Stimulated activated CD8-positive, alpha-beta memory T cell treated with anti-CD3 and anti-CD28 coated beads, Interleukin-15, amount 100 ng/mL, for 4 hours (primary cell): ENCODE results near the gene NR2C2.
A peak's percentile ranks its signal among the peaks of the same experiment; 100 is the strongest.

Experiments
- DNase-seq, 2 donors: peaks; one replicate each; pipeline ENCODE4 v3.0.0-alpha.2; 2020; ENCODE audit warnings: low read depth in 2 of 2

NR2C2 gene

GRCh38 chr3:14921034-14921616, 26.3 kb upstream of the NR2C2 start:
- DNase-seq, result peak; percentile 45 to 58

- DNase-seq, result no peak
Observed at GRCh38 chr3:14921811-14922705, 25.3 kb upstream of the NR2C2 start.

DNA sequence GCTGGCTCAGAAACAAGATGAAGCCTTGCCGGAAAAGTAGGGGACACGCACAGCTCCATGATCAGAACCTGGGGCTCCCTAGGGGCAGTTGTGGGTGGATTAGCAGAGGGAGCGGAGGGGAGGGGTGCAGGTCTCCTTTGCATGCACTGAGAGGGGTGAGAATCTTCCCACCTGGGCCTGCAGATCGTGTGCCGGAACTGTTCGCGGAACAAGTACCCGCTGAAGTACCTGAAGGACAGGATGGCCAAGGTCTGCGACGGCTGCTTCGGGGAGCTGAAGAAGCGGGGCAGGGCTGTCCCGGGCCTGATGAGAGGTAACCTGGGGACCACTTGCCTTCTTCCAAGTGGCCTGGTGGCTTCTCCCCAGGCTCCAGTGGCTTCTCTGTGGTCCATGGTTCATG, 24.5 kb upstream of the NR2C2 start:
- no peak for DNase-seq

- no peak for DNase-seq
Observed at GRCh38 chr3:14923476-14923875, 23.9 kb upstream of the NR2C2 start.

DNA sequence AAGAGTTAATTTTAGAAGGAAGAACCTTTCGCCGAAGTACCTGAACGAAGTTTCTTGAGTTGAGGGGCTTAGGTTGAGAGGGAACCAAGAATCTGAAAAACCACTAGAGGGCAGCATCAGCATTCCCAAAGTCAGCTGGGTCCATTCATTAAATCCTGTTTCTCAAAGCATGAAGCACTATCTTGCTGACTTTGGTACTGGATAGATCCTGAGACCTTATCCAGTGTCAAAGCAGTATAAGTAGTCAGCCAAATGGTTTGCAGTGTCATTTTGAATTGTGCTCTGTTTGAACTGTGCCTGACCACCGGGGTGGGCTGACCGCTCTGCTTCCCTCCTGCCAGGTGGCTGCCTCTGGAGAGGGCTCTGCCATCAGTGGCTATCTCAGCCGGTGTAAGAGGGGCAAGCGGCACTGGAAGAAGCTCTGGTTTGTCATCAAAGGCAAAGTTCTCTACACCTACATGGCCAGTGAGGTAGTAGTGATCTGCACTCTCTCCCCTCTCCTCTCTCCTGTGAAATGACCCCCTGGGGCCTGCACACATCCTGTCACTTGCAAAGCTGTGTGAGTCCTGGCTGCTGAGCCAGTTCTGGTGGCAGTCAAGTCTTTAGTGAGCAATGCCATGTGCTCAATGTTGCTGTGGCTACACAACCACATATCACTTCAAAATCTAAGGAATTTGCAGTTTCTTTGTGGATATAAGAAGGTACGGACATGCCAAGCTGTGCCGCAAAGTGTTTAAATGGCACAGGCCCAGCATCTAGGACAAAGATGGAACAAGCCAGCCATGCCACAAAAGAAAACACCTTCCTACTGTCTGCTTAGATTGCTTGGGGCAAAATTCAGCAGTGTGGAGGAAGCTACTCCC, 21.4 kb upstream of the NR2C2 start:
- no peak for DNase-seq

- no peak for DNase-seq
Observed at GRCh38 chr3:14926592-14926991, 20.8 kb upstream of the NR2C2 start.

DNA sequence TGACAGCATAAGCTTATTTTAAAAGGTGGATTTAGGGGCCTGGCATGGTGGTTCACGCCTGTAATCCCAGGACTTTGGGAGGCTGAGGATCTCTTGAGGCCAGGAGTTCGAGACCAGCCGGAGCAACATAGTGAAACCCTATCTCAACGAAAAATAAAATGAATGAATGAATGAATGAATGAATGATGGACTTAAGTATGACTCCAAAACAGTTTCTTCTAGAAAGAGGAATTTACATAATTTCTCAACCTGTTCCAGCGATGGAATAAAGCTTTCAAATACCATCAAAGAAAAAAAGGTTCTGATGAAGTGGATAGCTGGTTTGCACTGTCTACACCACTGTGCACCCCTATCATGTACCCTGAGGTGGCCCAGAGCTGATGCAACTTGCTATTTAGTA, 20.1 kb upstream of the NR2C2 start:
- DNase-seq, result no peak

GRCh38 chr3:14929310-14930074, 17.9 kb upstream of the NR2C2 start:
- DNase-seq, result no peak

DNA sequence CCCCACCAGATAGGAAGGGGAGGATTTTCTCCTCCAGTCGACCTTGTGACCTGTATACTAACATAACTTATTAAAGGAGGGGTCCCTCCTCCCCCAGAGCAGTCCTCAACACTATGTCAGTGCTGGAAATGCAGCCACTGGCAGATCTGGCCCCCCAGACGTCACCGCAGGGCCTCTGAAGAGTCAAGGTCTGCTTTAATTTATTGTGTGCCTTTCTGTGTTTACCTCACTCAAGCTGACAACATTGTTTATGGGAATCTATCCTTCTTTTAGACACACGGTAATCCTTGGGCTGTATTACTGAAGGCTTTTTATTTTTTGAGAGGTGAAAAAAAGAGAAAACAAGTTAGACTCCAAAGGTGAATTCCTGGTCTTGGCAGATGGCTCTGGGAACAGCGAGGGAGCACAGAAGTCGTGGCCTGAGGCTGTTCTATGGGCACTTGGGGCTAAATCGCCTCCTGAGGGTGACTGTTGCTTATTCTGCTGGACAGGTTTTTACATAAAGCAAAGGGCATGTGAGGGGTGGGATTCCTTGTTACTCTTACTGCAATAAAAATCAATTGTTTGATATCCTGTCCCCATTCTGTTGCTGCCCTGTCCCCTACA, 13.5 kb upstream of the NR2C2 start:
- no peak for DNase-seq

- DNase-seq, result no peak
Observed at GRCh38 chr3:14935592-14936345, 11.6 kb upstream of the NR2C2 start.

- DNase-seq, result no peak
Observed at GRCh38 chr3:14938954-14939353, 8.4 kb upstream of the NR2C2 start.

DNA sequence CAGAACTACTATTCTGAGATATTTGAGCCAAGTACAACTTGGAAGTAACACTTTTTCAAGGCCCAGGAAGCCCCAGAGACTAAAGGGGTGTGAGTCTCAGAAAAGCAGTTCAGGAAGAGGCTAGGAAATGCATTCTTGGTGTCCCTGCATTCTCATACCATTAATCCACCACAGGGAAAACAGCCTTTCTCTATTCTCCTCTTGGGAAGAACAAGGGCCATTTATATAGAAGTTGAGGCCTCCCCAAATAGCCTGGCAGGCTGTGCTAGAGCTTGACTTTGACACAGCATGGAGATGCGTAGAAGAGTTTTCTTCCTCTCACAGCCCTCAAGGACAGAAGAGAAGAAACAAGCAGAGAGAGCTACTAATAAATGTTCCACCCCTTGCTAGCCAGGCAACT, 5.5 kb upstream of the NR2C2 start:
- no peak for DNase-seq

DNA sequence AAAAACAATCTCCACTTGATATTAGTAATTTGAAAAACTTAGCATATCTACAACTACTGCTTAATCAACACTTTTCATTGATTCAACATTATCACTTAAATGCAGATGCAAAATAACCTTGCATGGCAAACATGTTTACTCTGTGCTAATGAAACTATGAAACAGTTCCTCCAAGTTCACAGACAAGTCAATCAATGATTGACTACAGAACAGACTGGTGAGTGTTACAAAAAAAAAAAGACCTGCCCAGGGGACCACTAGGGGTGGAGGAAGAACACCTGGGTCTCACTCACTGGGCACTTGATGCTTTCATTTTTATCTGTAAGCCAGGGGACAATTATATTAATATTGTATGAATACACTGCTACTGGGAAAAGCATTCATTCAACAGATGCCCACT, 4.3 kb upstream of the NR2C2 start:
- DNase-seq, result no peak

GRCh38 chr3:14946236-14946635, 1.1 kb upstream of the NR2C2 start:
- no peak for DNase-seq

DNA sequence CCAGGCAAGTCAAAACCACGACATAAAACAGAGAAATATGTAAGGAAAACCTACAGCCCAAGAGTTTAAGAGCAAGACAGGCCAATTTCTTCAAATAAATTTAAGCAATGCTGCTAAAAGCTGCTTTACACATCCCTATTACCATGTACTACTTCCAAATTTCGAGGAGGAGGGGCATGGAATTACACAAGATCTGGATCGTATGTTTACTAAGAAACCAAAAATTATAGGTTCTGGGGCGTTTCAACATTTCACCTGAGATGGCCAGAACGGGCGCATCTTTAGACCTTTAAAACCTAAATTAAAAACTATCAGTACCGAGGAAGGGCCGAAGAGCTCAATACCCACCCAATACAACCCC, 664 bp upstream of the NR2C2 start:
- DNase-seq, result no peak

- peak; percentile 91 to 92 for DNase-seq
Observed at GRCh38 chr3:14947886-14948608, 664 bp downstream of the NR2C2 start.

GRCh38 chr3:14948609-14949038, 1.2 kb downstream of the NR2C2 start:
- DNase-seq, result no peak

- no peak for DNase-seq
Observed at GRCh38 chr3:14949126-14949525, 1.7 kb downstream of the NR2C2 start.

DNA sequence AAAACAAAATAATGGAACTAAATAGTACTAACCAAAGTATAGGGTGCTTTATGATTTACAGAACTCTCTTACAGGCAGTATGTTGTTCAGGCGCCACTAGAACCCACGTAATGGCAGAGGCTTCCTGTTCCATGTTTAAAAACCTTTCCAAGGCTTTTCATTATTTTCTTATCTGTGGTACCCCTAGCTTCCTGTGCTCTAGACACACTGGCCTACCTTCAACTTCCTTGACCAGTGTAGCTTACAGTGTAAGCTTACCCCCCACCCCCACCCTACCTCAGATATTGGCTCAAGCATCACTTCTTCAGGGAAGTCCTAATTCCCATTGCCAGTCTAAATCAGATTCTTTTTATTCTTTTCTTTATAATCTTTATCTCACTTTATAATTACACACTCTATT, 2.9 kb downstream of the NR2C2 start:
- no peak for DNase-seq

DNA sequence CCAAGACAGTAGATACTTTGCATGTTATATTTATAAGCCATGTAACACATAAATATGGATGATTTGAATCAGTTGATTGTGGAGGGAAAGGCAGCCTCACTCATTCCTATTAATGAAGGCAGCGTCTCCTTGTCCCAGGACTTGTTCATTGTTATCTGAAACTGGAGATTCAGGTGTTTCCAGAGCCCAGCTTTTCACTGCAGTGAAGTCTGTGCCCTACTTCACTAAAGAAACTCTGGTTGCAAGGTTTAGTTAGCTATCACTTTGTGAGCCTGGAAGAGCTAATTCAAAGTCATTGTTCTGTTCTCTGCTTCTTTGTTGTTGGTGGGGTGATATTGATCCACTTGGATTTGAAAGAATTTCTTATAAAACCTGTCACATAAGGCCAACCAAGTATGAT, 9.8 kb downstream of the NR2C2 start:
- DNase-seq, result no peak
